ENCODE results near the gene PPP1R16B. TPM values are rescaled to one million over a fixed set of nuclear protein-coding genes. Genes with fewer than 3 reads are reported as not detected.
"Not testable (repeated sequence)": the region's sequence is repeated elsewhere in the genome, so short reads cannot be mapped to it uniquely, and the experiment has no call there.

The PPP1R16B gene
- total RNA-seq, 4 donors from 2014 or later = 0.87 to 5.6 (median 3.6) TPM

DNA sequence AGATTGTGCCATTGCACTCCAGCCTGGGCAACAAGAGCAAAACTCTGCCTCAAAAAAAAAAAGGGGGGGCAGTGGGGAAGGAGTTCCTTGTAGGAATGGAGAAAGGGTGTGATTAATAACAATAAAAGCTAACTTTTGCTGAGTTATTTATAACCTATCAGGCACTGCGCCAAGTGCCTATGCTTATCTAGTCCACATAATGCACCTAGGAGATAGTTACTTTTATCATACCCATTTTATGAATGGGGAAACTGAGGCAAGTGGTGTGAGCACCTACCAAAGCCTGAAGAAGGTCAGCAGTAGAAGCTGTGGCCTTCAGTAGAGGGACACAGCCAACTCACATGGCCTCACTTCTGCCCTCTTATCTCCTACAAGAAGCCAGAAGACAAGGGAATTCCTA lies 13.6 kb upstream of the PPP1R16B start:
- no peaks in the 10 kb centered on the region for H3K4me1 ChIP-seq
- H3K27me3 ChIP-seq = no peaks in the 10 kb centered on the region
- no peak overlapping the region for H3K4me3 ChIP-seq
- no peak for DNase-seq (ENCODE audit: low spot score in 2 of 2)
- H3K9me3 ChIP-seq = no peaks in the 10 kb centered on the region
- H3K36me3 ChIP-seq = no peaks in the 10 kb centered on the region
- 100% methylated on average over 1 of the region's 1 CpG for WGBS
- no peak overlapping the region for H3K27ac ChIP-seq
- no peak for TF ChIP-seq POLR2AphosphoS5 (IDR thresholded peaks at IDR 0.05)
- TF ChIP-seq POLR2A (IDR thresholded peaks at IDR 0.05) = no peak
- TF ChIP-seq, protein P1, sequence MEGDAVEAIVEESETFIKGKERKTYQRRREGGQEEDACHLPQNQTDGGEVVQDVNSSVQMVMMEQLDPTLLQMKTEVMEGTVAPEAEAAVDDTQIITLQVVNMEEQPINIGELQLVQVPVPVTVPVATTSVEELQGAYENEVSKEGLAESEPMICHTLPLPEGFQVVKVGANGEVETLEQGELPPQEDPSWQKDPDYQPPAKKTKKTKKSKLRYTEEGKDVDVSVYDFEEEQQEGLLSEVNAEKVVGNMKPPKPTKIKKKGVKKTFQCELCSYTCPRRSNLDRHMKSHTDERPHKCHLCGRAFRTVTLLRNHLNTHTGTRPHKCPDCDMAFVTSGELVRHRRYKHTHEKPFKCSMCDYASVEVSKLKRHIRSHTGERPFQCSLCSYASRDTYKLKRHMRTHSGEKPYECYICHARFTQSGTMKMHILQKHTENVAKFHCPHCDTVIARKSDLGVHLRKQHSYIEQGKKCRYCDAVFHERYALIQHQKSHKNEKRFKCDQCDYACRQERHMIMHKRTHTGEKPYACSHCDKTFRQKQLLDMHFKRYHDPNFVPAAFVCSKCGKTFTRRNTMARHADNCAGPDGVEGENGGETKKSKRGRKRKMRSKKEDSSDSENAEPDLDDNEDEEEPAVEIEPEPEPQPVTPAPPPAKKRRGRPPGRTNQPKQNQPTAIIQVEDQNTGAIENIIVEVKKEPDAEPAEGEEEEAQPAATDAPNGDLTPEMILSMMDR (IDR thresholded peaks at IDR 0.05) = no peak
- no peak for TF ChIP-seq EP300 (IDR thresholded peaks at IDR 0.05)

DNA sequence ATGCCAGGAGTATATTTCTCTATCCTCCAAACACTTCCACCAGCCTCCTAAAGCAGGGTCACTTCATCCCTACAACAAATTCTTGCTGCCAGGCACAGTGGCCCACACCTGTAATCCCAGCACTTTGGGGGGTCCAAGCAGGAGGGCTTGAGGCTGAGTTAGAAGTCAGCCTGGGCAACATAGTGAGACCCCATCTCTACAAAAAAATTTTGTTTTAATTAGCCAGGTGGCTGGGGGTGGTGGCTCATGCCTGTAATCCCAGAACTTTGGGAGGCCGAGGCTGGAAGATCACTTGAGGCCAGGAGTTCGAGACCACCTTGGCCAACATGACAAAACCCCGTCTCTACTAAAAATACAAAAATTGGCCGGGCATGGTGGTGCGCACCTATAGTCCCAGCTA lies 11.4 kb upstream of the PPP1R16B start:
- not testable (repeated sequence) for H3K4me3 ChIP-seq, H3K27me3 ChIP-seq
- WGBS = 90% methylated on average over 5 of the region's 5 CpGs

DNA sequence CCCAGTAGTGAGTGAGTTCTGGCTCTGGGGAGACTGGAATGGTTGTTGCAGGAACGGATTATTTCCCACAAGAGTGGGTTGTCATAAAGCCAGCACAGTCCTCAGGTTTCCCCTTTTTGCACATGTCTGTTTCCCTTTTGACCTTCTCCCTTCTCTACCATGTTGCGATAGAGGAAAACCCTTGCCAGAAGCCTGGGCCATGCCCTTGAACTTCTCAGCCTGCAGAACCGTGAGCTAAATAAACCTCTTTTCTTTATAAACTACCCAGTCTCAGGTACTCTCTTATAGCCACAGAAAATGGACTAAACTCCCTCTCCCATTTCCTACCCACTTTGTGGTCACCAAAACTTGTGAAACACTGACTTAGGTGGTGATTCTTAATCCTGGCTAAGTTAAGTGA lies 7.2 kb upstream of the PPP1R16B start:
- Histone ChIP-seq H3K36me3 (no peaks in the 10 kb centered on the region), H3K27ac (no peak overlapping the region), H3K4me3 (no peak overlapping the region), H3K27me3 (no peaks in the 10 kb centered on the region), H3K9me3 (no peaks in the 10 kb centered on the region), H3K4me1 (no peaks in the 10 kb centered on the region)
- DNase-seq (ENCODE audit: low spot score in 2 of 2) = no peak
- TF ChIP-seq POLR2AphosphoS5 (IDR thresholded peaks at IDR 0.05) (no peak), EP300 (IDR thresholded peaks at IDR 0.05) (no peak), POLR2A (IDR thresholded peaks at IDR 0.05) (no peak)
- TF ChIP-seq, protein P1 (IDR thresholded peaks at IDR 0.05) = no peak
- WGBS = 78% methylated on average over 3 of the region's 3 CpGs

More for the DNA sequence above, 11.4 kb upstream of the PPP1R16B start:
- not testable (repeated sequence) for H3K27ac ChIP-seq; H3K36me3 ChIP-seq; DNase-seq (ENCODE audit: low spot score in 2 of 2); H3K9me3 ChIP-seq; H3K4me1 ChIP-seq

DNA sequence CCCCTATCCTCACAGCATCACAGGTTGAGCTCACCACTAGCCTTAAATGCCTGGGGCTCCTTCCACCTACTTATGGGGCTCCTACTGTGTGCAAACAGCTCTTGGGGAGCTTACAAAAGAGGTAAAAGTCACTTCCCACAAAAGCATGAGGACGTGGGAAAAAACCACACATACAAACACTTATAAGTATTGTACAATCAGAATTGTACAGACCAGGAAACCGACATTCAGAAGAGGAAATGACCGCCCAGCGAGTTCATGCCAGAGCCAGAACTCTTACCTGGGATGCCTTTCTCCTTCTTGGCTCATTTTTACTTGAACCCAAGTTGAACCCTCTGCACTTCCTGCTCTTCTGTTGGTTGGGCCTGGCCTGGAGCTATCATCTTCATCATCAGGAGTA lies 6.3 kb upstream of the PPP1R16B start:
- no peak overlapping the region for H3K4me3 ChIP-seq
- H3K36me3 ChIP-seq = no peaks in the 10 kb centered on the region
- no peak for TF ChIP-seq EP300 (IDR thresholded peaks at IDR 0.05)
- no peak for TF ChIP-seq POLR2AphosphoS5 (IDR thresholded peaks at IDR 0.05)
- TF ChIP-seq, protein P1 (IDR thresholded peaks at IDR 0.05) = no peak
- no peak for TF ChIP-seq POLR2A (IDR thresholded peaks at IDR 0.05)
- no peaks in the 10 kb centered on the region for H3K4me1 ChIP-seq
- DNase-seq (ENCODE audit: low spot score in 2 of 2) = no peak
- no peak overlapping the region for H3K27ac ChIP-seq
- H3K9me3 ChIP-seq = no peaks in the 10 kb centered on the region
- no peaks in the 10 kb centered on the region for H3K27me3 ChIP-seq
- 72% methylated on average over 4 of the region's 4 CpGs for WGBS

DNA sequence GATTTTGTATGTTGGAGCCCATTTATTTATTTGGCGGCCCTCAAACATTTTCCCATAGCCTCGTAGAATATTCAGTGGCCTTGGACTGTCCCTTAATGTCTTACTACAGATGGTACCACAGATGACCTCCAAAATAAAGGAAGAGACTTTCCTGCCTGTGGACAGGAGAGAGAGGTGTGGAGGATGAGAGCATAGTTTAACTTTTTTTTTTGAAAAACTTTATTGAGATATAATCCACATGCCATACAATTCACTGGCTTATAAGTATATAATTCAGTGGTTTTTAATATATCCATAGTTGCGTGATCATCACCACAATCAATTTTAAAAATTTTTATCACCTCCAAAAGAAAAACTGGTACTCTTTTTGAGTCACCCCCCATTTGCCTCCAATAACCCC lies 4.6 kb upstream of the PPP1R16B start:
- WGBS = 88% methylated on average over 3 of the region's 3 CpGs
- H3K36me3 ChIP-seq = no peaks in the 10 kb centered on the region
- TF ChIP-seq POLR2AphosphoS5 (IDR thresholded peaks at IDR 0.05) = no peak
- TF ChIP-seq, protein P1 (IDR thresholded peaks at IDR 0.05) = no peak
- no peak for TF ChIP-seq EP300 (IDR thresholded peaks at IDR 0.05)
- no peak for TF ChIP-seq POLR2A (IDR thresholded peaks at IDR 0.05)

DNA sequence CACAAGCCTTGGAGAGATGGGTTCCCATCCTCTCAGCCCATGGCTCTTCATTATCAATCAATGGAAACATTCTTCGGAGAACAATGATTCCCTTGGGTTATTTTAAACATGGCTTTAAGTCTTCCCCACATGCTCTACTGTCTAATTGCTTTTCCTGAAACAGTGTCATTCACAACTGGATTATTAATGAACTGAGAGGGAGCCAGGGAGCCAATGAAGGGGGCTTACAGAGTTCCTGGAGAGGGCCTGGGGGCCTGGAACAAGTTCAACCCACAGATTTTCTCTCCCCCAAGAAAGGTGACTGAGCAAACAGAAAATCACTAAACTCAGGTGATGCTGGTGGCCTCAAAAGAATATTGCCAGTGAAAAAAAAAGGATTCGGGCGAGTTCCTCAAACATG lies 1.3 kb upstream of the PPP1R16B start:
- peaks cover 18% of the 10 kb centered on the region for H3K4me1 ChIP-seq
- peak overlapping the region; percentile 10 for H3K27ac ChIP-seq
- 78% methylated on average over 3 of the region's 3 CpGs for WGBS
- TF ChIP-seq EP300 (IDR thresholded peaks at IDR 0.05) (no peak), POLR2AphosphoS5 (IDR thresholded peaks at IDR 0.05) (no peak), POLR2A (IDR thresholded peaks at IDR 0.05) (no peak)
- TF ChIP-seq, protein P1 (IDR thresholded peaks at IDR 0.05) = no peak
- DNase-seq (ENCODE audit: low spot score in 2 of 2) = no peak
- peaks cover 44% of the 10 kb centered on the region for H3K27me3 ChIP-seq
- no peaks in the 10 kb centered on the region for H3K36me3 ChIP-seq
- no peak overlapping the region for H3K4me3 ChIP-seq
- no peaks in the 10 kb centered on the region for H3K9me3 ChIP-seq

More for the DNA sequence above, 4.6 kb upstream of the PPP1R16B start:
- peaks cover 7% of the 10 kb centered on the region for H3K4me1 ChIP-seq
- H3K4me3 ChIP-seq = no peak overlapping the region
- no peak for DNase-seq (ENCODE audit: low spot score in 2 of 2)
- no peaks in the 10 kb centered on the region for H3K9me3 ChIP-seq
- H3K27ac ChIP-seq = no peak overlapping the region
- peaks cover 11% of the 10 kb centered on the region for H3K27me3 ChIP-seq

Data from suprapubic skin (tissue), 4 donors.